GM23338 (cell line): ENCODE measurements around the gene HCN2. TPM values are rescaled to one million over a fixed set of nuclear protein-coding genes. Genes with fewer than 3 reads are reported as not detected.

Experiments
- ATAC-seq: fragments of 200-7000 bp; cut with Tn5 transposase; 3 replicates; pipeline ENCODE4 v1.9.1; 2020
- DNase-seq: peaks from one replicate; pipeline ENCODE4 v3.0.0-alpha.2; 2015; ENCODE audit warnings: low spot score
- H2AFZ ChIP-seq: fragments of 200-600 bp; sonication (generic); 2 replicates; pipeline ENCODE4 v1.8.0; 2016; ENCODE audit warnings: antibody characterized with exemption, mild to moderate bottlenecking, moderate library complexity
- H3F3A ChIP-seq: fragments of 200-600 bp; sonication (generic); replicated peaks from 2 replicates; pipeline ENCODE4 v1.8.0; 2017; ENCODE audit warnings: antibody characterized with exemption, mixed run types, low read depth
- H3K27ac ChIP-seq: fragments of 200-600 bp; sonication (generic); 2 replicates; pipeline ENCODE4 v1.6.1; 2016; ENCODE audit warnings: low read depth
- H3K27me3 ChIP-seq: fragments of 200-600 bp; sonication (generic); 2 replicates; pipeline ENCODE4 v1.8.0; 2016; ENCODE audit warnings: mild to moderate bottlenecking, mixed run types, moderate library complexity; ENCODE audit not compliant: insufficient read depth
- H3K36me3 ChIP-seq: fragments of 200-600 bp; sonication (generic); 2 replicates; pipeline ENCODE4 v1.8.0; 2016; ENCODE audit warnings: mild to moderate bottlenecking; ENCODE audit not compliant: insufficient read depth
- H3K4me1 ChIP-seq: fragments of 200-600 bp; sonication (generic); 2 replicates; pipeline ENCODE4 v1.8.0; 2016; ENCODE audit warnings: mild to moderate bottlenecking, moderate library complexity; ENCODE audit not compliant: insufficient read depth
- H3K4me2 ChIP-seq: fragments of 200-600 bp; sonication (generic); 2 replicates; pipeline ENCODE4 v1.7.1; 2017; ENCODE audit warnings: mixed run types
- H3K4me3 ChIP-seq: fragments of 200-600 bp; sonication (generic); 2 replicates; pipeline ENCODE4 v1.6.1; 2016; ENCODE audit warnings: mixed run types
- H3K79me2 ChIP-seq: fragments of 200-600 bp; sonication (generic); replicated peaks from 2 replicates; pipeline ENCODE4 v1.8.0; 2017; ENCODE audit warnings: mild to moderate bottlenecking; ENCODE audit not compliant: insufficient read depth
- H3K9me2 ChIP-seq: fragments of 200-600 bp; sonication (generic); 2 replicates; pipeline ENCODE4 v1.8.0; 2017; ENCODE audit not compliant: insufficient read depth
- H4K20me1 ChIP-seq: fragments of 200-600 bp; sonication (generic); replicated peaks from 2 replicates; pipeline ENCODE4 v1.8.0; 2017; ENCODE audit warnings: mild to moderate bottlenecking; ENCODE audit not compliant: insufficient read depth
- H3K27ac Mint-ChIP-seq: 2 replicates; pipeline ENCODE4 v1.8.0; 2020; ENCODE audit warnings: inconsistent platforms, mild to moderate bottlenecking, moderate library complexity, mixed read lengths
- H3K27me3 Mint-ChIP-seq: 3 replicates; pipeline ENCODE4 v1.8.0; 2022; ENCODE audit warnings: low read depth, mild to moderate bottlenecking, moderate library complexity, mixed read lengths, inconsistent platforms; ENCODE audit not compliant: insufficient read depth, poor library complexity
- H3K36me3 Mint-ChIP-seq: 3 replicates; pipeline ENCODE4 v1.8.0; 2021; ENCODE audit warnings: low read depth, mild to moderate bottlenecking, inconsistent platforms, moderate library complexity, mixed read lengths
- H3K4me1 Mint-ChIP-seq: 3 replicates; pipeline ENCODE4 v1.8.0; 2020; ENCODE audit warnings: mild to moderate bottlenecking, inconsistent platforms, mixed read lengths
- H3K4me3 Mint-ChIP-seq: 3 replicates; pipeline ENCODE4 v1.8.0; 2021; ENCODE audit warnings: moderate library complexity, mild to moderate bottlenecking, inconsistent platforms, mixed read lengths
- H3K9me3 Mint-ChIP-seq: 3 replicates; pipeline ENCODE4 v1.8.0; 2020; ENCODE audit warnings: moderate library complexity, mild to moderate bottlenecking, inconsistent platforms, mixed read lengths
- EZH2 ChIP-seq: fragments of 200-600 bp; sonication (generic); IDR thresholded peaks from one replicate; pipeline ENCODE4 v1.8.0; 2017; ENCODE audit warnings: antibody characterized with exemption, mild to moderate bottlenecking, low read depth; ENCODE audit not compliant: unreplicated experiment
- EZH2phosphoT487 ChIP-seq: fragments of 200-600 bp; sonication (generic); IDR thresholded peaks from one replicate; pipeline ENCODE4 v1.8.1; 2018; ENCODE audit warnings: antibody characterized with exemption; ENCODE audit not compliant: unreplicated experiment
- JUNB ChIP-seq: IDR thresholded peaks from one replicate; pipeline ENCODE4 v1.6.1; 2016; ENCODE audit warnings: antibody characterized with exemption; ENCODE audit not compliant: unreplicated experiment
- ZNF114 ChIP-seq: fragments of 250-450 bp; sonication (Bioruptor Pico); IDR thresholded peaks from 2 replicates; pipeline ENCODE4 v1.5.0; 2020; ENCODE audit warnings: mild to moderate bottlenecking, moderate library complexity
- polyA plus RNA-seq: library from polyadenylated mRNA; unstranded; fragments of >200 nt; fragmentation: Nextera tagmentation; extraction: Ambion mirVana; gene quantifications from 2 replicates; pipeline ENCODE4 v1.2.1, GENCODE V29; 2016
- total RNA-seq: library from RNA; depleted of rRNA; stranded (reverse); fragments of >200 nt; shearing (Covaris generic); gene quantifications from 2 replicates; pipeline ENCODE4 v1.2.3, GENCODE V29; 2014
- TF ChIP-seq, protein P1 (sequence below), 2 experiments: fragments of 200-600 bp in 1 of 2; sonication (generic) in 1 of 2; conservative IDR thresholded peaks; 2 replicates each; pipeline versions ENCODE4 v1.5.1 to v1.6.1; 2016 to 2017; ENCODE audit warnings: antibody characterized with exemption in 2 of 2, low read depth in 2 of 2, mild to moderate bottlenecking in 2 of 2, moderate library complexity in 1 of 2
- TF ChIP-seq, protein P2 (sequence below): IDR thresholded peaks from 2 replicates; pipeline ENCODE4 v1.6.1; 2016; ENCODE audit warnings: antibody characterized with exemption
- TF ChIP-seq, protein P3 (sequence below): IDR thresholded peaks from one replicate; pipeline ENCODE4 v1.6.1; 2018; ENCODE audit warnings: antibody characterized with exemption; ENCODE audit not compliant: unreplicated experiment

HCN2 gene
- total and polyA plus RNA-seq, 2 experiments from 2014 or later: 0.06 to 2.9 TPM

DNA sequence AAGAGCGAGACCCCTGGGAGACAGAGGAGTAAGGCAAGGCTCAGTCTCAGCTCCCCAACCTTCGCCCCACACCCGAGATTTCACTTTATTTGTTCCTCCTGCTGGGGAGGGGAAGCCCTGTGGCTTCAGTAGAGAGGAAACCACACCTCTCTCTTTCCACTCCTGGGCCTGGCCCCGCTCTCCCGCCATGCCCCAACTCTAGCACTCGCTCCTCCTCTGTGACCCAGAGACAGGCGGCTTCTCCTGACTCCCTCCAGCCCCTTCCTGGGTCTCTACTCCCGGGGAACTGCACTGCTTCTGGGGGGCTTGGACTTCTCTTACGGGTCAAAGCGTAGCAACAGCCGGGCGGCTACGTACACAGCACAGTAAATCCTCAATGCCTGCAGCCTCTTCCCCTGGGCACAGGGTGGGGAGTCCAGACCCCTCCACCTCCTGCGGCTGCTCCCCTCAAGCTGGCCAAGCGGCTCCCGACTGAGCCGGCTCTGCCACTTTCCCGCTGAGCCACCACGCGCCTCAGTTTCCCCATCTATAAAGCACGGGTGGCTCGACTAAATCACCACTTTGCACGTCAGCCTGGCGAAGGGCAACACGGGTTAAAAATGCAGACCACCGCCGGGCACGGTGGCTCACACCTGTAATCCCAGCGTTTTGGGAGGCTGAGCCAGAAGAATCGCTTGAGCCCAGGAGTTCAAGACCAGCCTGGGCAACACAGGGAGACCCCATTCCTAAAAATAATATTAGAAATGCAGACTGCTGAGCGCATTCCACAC is 71.9 kb downstream of the HCN2 start:
- Histone ChIP-seq H3K9me2 (no peaks in the 10 kb centered on the region), H3K4me3 (peak overlapping the region; percentile 82), H3K27me3 (no peaks in the 10 kb centered on the region), H4K20me1 (peaks cover 31% of the 10 kb centered on the region), H2AFZ (no peak overlapping the region), H3F3A (peaks cover 8% of the 10 kb centered on the region; the same call in 1 of the 2 replicates), H3K36me3 (no peaks in the 10 kb centered on the region), H3K79me2 (peaks cover 63% of the 10 kb centered on the region), H3K27ac (no peak overlapping the region), H3K4me1 (peaks cover 6% of the 10 kb centered on the region), H3K4me2 (peak overlapping the region; percentile 90)
- H3K27ac Mint-ChIP-seq: peak overlapping the region; percentile 83
- H3K9me3 Mint-ChIP-seq: peaks cover 8% of the 10 kb centered on the region; the same call in 2 of the 3 replicates
- H3K4me3 Mint-ChIP-seq: peak overlapping the region; percentile 82
- DNase-seq (no peak), ATAC-seq (no peak)
- peaks cover 13% of the 10 kb centered on the region for H3K4me1 Mint-ChIP-seq
- peaks cover 13% of the 10 kb centered on the region for H3K27me3 Mint-ChIP-seq
- no peak for TF ChIP-seq EZH2phosphoT487
- no peaks in the 10 kb centered on the region; the same call in 1 of the 3 replicates for H3K36me3 Mint-ChIP-seq

DNA sequence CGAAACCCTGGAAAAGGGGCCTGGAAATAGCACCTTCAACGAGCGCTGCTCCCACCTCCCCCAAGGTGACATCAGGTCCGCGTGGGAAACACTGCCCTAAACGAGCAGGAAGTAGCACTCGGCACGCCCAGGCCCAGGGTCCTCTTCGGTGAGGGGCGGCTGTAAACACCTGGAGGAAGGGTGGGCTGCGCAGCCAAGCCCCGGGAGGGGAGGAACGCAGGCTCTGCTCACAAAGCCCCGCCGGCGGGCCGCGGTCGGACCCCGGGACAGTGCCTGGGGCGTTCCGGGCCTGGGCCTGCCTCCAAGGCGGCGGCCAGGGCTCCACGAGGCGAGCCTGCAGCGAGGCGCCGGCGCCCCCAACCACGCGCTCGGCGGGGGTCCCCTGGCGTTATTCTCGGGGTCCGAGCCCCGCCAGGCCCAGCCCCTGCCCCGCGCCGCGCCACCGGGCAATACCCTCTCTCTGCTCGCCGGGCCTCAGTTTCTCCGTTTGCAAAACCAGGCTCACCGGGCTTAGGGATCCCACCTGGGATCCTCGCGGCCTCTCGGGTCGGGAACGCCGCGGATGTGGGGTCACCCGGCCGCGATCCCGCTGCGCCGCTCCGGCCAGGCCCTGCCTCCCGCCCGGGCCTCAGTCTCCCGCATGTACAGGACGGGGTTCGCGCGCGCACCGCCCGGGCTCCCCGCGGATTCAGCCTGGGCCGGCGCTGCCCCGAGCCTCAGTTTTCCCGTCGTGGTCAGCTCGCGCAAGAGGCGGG is 72.7 kb downstream of the HCN2 start:
- Histone ChIP-seq H3K27me3 (no peaks in the 10 kb centered on the region), H3K4me2 (peak overlapping the region; percentile 90), H3F3A (peaks cover 8% of the 10 kb centered on the region; the same call in 1 of the 2 replicates), H4K20me1 (peaks cover 31% of the 10 kb centered on the region), H3K4me1 (peaks cover 6% of the 10 kb centered on the region), H3K36me3 (no peaks in the 10 kb centered on the region), H3K9me2 (no peaks in the 10 kb centered on the region), H2AFZ (no peak overlapping the region), H3K4me3 (peak overlapping the region; percentile 82), H3K79me2 (peaks cover 55% of the 10 kb centered on the region), H3K27ac (no peak overlapping the region)
- peak; percentile 10 for ATAC-seq
- H3K4me3 Mint-ChIP-seq: peak overlapping the region; percentile 82
- H3K36me3 Mint-ChIP-seq: no peaks in the 10 kb centered on the region; the same call in 1 of the 3 replicates
- H3K27me3 Mint-ChIP-seq: peaks cover 16% of the 10 kb centered on the region
- peaks cover 13% of the 10 kb centered on the region for H3K4me1 Mint-ChIP-seq
- no peak overlapping the region for H3K27ac Mint-ChIP-seq
- H3K9me3 Mint-ChIP-seq: peaks cover 11% of the 10 kb centered on the region; the same call in 2 of the 3 replicates
- peak; percentile 70 for DNase-seq
- TF ChIP-seq, protein P1, sequence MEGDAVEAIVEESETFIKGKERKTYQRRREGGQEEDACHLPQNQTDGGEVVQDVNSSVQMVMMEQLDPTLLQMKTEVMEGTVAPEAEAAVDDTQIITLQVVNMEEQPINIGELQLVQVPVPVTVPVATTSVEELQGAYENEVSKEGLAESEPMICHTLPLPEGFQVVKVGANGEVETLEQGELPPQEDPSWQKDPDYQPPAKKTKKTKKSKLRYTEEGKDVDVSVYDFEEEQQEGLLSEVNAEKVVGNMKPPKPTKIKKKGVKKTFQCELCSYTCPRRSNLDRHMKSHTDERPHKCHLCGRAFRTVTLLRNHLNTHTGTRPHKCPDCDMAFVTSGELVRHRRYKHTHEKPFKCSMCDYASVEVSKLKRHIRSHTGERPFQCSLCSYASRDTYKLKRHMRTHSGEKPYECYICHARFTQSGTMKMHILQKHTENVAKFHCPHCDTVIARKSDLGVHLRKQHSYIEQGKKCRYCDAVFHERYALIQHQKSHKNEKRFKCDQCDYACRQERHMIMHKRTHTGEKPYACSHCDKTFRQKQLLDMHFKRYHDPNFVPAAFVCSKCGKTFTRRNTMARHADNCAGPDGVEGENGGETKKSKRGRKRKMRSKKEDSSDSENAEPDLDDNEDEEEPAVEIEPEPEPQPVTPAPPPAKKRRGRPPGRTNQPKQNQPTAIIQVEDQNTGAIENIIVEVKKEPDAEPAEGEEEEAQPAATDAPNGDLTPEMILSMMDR (conservative IDR thresholded peaks at IDR 0.05; ENCODE audit: low read depth in 2 of 2): no peak
- TF ChIP-seq, protein P2, sequence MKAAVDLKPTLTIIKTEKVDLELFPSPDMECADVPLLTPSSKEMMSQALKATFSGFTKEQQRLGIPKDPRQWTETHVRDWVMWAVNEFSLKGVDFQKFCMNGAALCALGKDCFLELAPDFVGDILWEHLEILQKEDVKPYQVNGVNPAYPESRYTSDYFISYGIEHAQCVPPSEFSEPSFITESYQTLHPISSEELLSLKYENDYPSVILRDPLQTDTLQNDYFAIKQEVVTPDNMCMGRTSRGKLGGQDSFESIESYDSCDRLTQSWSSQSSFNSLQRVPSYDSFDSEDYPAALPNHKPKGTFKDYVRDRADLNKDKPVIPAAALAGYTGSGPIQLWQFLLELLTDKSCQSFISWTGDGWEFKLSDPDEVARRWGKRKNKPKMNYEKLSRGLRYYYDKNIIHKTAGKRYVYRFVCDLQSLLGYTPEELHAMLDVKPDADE: no peak
- TF ChIP-seq EZH2phosphoT487: no peak
- no peak for TF ChIP-seq ZNF114 (CRISPR knock-in tag)
- TF ChIP-seq JUNB: no peak
- TF ChIP-seq, protein P3, sequence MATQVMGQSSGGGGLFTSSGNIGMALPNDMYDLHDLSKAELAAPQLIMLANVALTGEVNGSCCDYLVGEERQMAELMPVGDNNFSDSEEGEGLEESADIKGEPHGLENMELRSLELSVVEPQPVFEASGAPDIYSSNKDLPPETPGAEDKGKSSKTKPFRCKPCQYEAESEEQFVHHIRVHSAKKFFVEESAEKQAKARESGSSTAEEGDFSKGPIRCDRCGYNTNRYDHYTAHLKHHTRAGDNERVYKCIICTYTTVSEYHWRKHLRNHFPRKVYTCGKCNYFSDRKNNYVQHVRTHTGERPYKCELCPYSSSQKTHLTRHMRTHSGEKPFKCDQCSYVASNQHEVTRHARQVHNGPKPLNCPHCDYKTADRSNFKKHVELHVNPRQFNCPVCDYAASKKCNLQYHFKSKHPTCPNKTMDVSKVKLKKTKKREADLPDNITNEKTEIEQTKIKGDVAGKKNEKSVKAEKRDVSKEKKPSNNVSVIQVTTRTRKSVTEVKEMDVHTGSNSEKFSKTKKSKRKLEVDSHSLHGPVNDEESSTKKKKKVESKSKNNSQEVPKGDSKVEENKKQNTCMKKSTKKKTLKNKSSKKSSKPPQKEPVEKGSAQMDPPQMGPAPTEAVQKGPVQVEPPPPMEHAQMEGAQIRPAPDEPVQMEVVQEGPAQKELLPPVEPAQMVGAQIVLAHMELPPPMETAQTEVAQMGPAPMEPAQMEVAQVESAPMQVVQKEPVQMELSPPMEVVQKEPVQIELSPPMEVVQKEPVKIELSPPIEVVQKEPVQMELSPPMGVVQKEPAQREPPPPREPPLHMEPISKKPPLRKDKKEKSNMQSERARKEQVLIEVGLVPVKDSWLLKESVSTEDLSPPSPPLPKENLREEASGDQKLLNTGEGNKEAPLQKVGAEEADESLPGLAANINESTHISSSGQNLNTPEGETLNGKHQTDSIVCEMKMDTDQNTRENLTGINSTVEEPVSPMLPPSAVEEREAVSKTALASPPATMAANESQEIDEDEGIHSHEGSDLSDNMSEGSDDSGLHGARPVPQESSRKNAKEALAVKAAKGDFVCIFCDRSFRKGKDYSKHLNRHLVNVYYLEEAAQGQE: no peak
- TF ChIP-seq EZH2: no peak
